Measurements from ENCODE around the gene RUNX2.
A peak's percentile ranks its signal among the peaks of the same experiment; 100 is the strongest.

Gene RUNX2

GRCh38 chr6:45619211-45619760 lies 291.2 kb downstream of the RUNX2 start:
- DNase-seq (ENCODE audit: low read depth in 2 of 2): no peak

- no peak for DNase-seq (ENCODE audit: low read depth in 2 of 2)
These were observed 291.9 kb downstream of the RUNX2 start for GRCh38 chr6:45619994-45620471.

GRCh38 chr6:45624228-45624627 lies 296.1 kb downstream of the RUNX2 start:
- DNase-seq (ENCODE audit: low read depth in 2 of 2): no peak

GRCh38 chr6:45625191-45625664 lies 297.1 kb downstream of the RUNX2 start:
- peak in 1 of 2 donors; percentile 23 for DNase-seq (ENCODE audit: low read depth in 2 of 2)

- DNase-seq (ENCODE audit: low read depth in 2 of 2): peak in 1 of 2 donors; percentile 30
These were observed 298.2 kb downstream of the RUNX2 start for GRCh38 chr6:45626087-45626891.

GRCh38 chr6:45630314-45630713 lies 302.2 kb downstream of the RUNX2 start:
- DNase-seq (ENCODE audit: low read depth in 2 of 2): no peak

- no peak for DNase-seq (ENCODE audit: low read depth in 2 of 2)
These were observed 302.7 kb downstream of the RUNX2 start for GRCh38 chr6:45630801-45631200.

GRCh38 chr6:45631396-45631795 lies 303.3 kb downstream of the RUNX2 start:
- no peak for DNase-seq (ENCODE audit: low read depth in 2 of 2)

GRCh38 chr6:45633272-45633908 lies 305.3 kb downstream of the RUNX2 start:
- DNase-seq (ENCODE audit: low read depth in 2 of 2): no peak

- no peak for DNase-seq (ENCODE audit: low read depth in 2 of 2)
These were observed 306.1 kb downstream of the RUNX2 start for GRCh38 chr6:45634231-45634630.

GRCh38 chr6:45635284-45635867 lies 307.2 kb downstream of the RUNX2 start:
- DNase-seq (ENCODE audit: low read depth in 2 of 2): no peak

- DNase-seq (ENCODE audit: low read depth in 2 of 2): no peak
These were observed 308.9 kb downstream of the RUNX2 start for GRCh38 chr6:45637056-45637455.

- no peak for DNase-seq (ENCODE audit: low read depth in 2 of 2)
These were observed 309.6 kb downstream of the RUNX2 start for GRCh38 chr6:45637611-45638257.

- no peak for DNase-seq (ENCODE audit: low read depth in 2 of 2)
These were observed 312.0 kb downstream of the RUNX2 start for GRCh38 chr6:45640081-45640491.

- no peak for DNase-seq (ENCODE audit: low read depth in 2 of 2)
These were observed 312.7 kb downstream of the RUNX2 start for GRCh38 chr6:45640811-45641210.

- no peak for DNase-seq (ENCODE audit: low read depth in 2 of 2)
These were observed 314.4 kb downstream of the RUNX2 start for GRCh38 chr6:45642331-45643125.

GRCh38 chr6:45643126-45643525 lies 315.0 kb downstream of the RUNX2 start:
- no peak for DNase-seq (ENCODE audit: low read depth in 2 of 2)

- no peak for DNase-seq (ENCODE audit: low read depth in 2 of 2)
These were observed 316.6 kb downstream of the RUNX2 start for GRCh38 chr6:45644720-45645119.

GRCh38 chr6:45645302-45645701 lies 317.2 kb downstream of the RUNX2 start:
- no peak for DNase-seq (ENCODE audit: low read depth in 2 of 2)

- no peak for DNase-seq (ENCODE audit: low read depth in 2 of 2)
These were observed 319.5 kb downstream of the RUNX2 start for GRCh38 chr6:45647341-45648261.
